ENCODE measurements around the gene RIGI. TPM values are rescaled to one million over a fixed set of nuclear protein-coding genes. Genes with fewer than 3 reads are reported as not detected.

RIGI gene
- total and polyA plus RNA-seq, 2 of the 13 experiments (the other 11 are each of a cell fraction or from before 2014, with no cell fraction given) = 3.0 to 8.2 TPM

- TF ChIP-seq ZBTB25 (CRISPR knock-in tag; IDR thresholded peaks at IDR 0.05) (no peak), MLXIP (CRISPR knock-in tag; IDR thresholded peaks at IDR 0.05; ENCODE audit: borderline replicate concordance) (no peak; the same call in 1 of the 2 replicates), ZNF431 (CRISPR knock-in tag; IDR thresholded peaks at IDR 0.05; ENCODE audit: borderline replicate concordance, low read depth) (no peak), CAMTA2 (CRISPR knock-in tag; IDR thresholded peaks at IDR 0.05; ENCODE audit: borderline replicate concordance) (no peak), ZMYM3 (CRISPR knock-in tag; IDR thresholded peaks at IDR 0.05) (peak; percentile 43; the same call in 1 of the 2 replicates), MBNL3 (CRISPR knock-in tag; conservative IDR thresholded peaks at IDR 0.05) (no peak), RAD51 (IDR thresholded peaks at IDR 0.05; ENCODE audit: borderline replicate concordance) (no peak), ZNF296 (CRISPR knock-in tag; conservative IDR thresholded peaks at IDR 0.05) (no peak), ZNF580 (CRISPR knock-in tag; IDR thresholded peaks at IDR 0.05; ENCODE audit: borderline replicate concordance, low read depth) (peak; percentile 76; the same call in 1 of the 2 replicates), ZSCAN5A (CRISPR knock-in tag; IDR thresholded peaks at IDR 0.05; ENCODE audit: borderline replicate concordance) (no peak), SP2 (CRISPR knock-in tag; IDR thresholded peaks at IDR 0.05) (no peak), CERS6 (CRISPR knock-in tag; IDR thresholded peaks at IDR 0.05) (no peak), MED13 (CRISPR knock-in tag; IDR thresholded peaks at IDR 0.05) (no peak), MTERF4 (CRISPR knock-in tag; IDR thresholded peaks at IDR 0.05) (no peak), MBD4 (IDR thresholded peaks at IDR 0.05; ENCODE audit: borderline replicate concordance, low read length) (no peak), KLF9 (CRISPR knock-in tag; IDR thresholded peaks at IDR 0.05; ENCODE audit: low read depth) (0 out of 2 replicates have a peak, but pooled peaks have one; percentile 35), ZFAT (CRISPR knock-in tag; conservative IDR thresholded peaks at IDR 0.05) (no peak), ZNF10 (CRISPR knock-in tag; IDR thresholded peaks at IDR 0.05; ENCODE audit: borderline replicate concordance, low read depth) (no peak), PTBP1 (IDR thresholded peaks at IDR 0.05; ENCODE audit: low read depth, low read length, poor library complexity, severe bottlenecking) (no peak), PLSCR1 (CRISPR knock-in tag; IDR thresholded peaks at IDR 0.05; ENCODE audit: borderline replicate concordance) (no peak), KMT2B (CRISPR knock-in tag; IDR thresholded peaks at IDR 0.05) (peak; percentile 97)
Observed at GRCh38 chr9:32526041-32526706, at the start of gene RIGI (continued).

Measured in HepG2 (cell line).